ENCODE results near the gene CSTB.

CSTB gene

DNA sequence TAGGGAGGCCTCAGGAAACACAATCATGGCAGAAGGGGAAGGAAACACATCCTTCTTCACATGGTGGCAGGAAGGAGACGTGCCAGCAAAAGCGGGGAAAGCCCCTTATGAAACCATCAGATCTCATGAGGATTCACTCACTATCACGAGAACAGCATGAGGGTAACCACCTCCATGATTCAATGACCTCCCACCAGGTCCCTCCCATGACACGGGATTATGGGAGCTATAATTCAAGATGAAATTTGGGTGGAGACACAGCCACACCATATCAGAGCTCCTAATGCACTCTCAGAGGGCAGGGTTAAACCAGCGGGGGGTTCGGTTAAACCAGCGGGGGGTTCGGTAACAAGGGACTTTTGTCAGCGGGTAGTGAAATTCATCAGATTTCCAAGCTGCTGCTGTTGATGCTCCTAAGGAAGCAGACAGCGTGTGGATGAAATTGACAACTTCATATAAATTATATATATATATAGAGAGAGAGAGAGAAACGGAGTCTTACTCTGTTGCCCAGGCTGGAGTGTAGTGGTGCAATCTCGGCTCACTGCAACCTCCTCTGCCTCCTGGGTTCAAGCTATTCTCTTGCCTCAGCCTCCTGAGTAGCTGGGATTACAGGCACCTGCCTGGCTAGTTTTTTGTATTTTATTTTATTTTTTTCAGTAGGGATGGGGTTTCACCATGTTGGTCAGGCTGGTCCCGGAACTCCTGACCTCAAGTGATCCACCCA lies 4.2 kb downstream of the CSTB start (continued):
- TF ChIP-seq, protein P1, sequence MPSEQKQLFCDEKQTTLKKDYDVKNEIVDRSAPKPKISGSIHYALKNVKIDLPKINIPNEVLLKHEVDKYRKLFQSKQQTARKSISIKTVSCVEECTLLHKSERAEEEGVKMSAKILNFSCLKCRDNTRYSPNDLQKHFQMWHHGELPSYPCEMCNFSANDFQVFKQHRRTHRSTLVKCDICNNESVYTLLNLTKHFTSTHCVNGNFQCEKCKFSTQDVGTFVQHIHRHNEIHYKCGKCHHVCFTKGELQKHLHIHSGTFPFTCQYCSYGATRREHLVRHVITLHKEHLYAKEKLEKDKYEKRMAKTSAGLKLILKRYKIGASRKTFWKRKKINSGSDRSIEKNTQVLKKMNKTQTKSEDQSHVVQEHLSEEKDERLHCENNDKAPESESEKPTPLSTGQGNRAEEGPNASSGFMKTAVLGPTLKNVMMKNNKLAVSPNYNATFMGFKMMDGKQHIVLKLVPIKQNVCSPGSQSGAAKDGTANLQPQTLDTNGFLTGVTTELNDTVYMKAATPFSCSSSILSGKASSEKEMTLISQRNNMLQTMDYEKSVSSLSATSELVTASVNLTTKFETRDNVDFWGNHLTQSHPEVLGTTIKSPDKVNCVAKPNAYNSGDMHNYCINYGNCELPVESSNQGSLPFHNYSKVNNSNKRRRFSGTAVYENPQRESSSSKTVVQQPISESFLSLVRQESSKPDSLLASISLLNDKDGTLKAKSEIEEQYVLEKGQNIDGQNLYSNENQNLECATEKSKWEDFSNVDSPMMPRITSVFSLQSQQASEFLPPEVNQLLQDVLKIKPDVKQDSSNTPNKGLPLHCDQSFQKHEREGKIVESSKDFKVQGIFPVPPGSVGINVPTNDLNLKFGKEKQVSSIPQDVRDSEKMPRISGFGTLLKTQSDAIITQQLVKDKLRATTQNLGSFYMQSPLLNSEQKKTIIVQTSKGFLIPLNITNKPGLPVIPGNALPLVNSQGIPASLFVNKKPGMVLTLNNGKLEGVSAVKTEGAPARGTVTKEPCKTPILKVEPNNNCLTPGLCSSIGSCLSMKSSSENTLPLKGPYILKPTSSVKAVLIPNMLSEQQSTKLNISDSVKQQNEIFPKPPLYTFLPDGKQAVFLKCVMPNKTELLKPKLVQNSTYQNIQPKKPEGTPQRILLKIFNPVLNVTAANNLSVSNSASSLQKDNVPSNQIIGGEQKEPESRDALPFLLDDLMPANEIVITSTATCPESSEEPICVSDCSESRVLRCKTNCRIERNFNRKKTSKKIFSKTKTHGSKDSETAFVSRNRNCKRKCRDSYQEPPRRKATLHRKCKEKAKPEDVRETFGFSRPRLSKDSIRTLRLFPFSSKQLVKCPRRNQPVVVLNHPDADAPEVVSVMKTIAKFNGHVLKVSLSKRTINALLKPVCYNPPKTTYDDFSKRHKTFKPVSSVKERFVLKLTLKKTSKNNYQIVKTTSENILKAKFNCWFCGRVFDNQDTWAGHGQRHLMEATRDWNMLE (tag by site-specific recombination; conservative IDR thresholded peaks at IDR 0.05; ENCODE audit: low read depth): 0 out of 2 replicates have a peak, but pooled peaks have one; percentile 14
- TF ChIP-seq SP3 (tag by site-specific recombination; IDR thresholded peaks at IDR 0.05) (peak; percentile 45), ZEB2 (tag by site-specific recombination; IDR thresholded peaks at IDR 0.05) (peak; percentile 67), ZNF423 (tag by site-specific recombination; IDR thresholded peaks at IDR 0.05) (peak; percentile 89), ZFP37 (tag by site-specific recombination; IDR thresholded peaks at IDR 0.05) (0 out of 2 replicates have a peak, but pooled peaks have one; percentile 24), ZNF560 (tag by site-specific recombination; IDR thresholded peaks at IDR 0.05; ENCODE audit: borderline replicate concordance) (no peak), KLF8 (tag by site-specific recombination; IDR thresholded peaks at IDR 0.05) (peak; percentile 53), ZNF561 (tag by site-specific recombination; IDR thresholded peaks at IDR 0.05; ENCODE audit: borderline replicate concordance) (peak; percentile 83; the same call in 1 of the 2 replicates), KLF10 (tag by site-specific recombination; IDR thresholded peaks at IDR 0.05) (peak; percentile 74), OSR2 (tag by site-specific recombination; IDR thresholded peaks at IDR 0.05) (peak; percentile 75), KLF1 (tag by site-specific recombination; IDR thresholded peaks at IDR 0.05) (peak; percentile 70), ZNF341 (tag by site-specific recombination; IDR thresholded peaks at IDR 0.05; ENCODE audit: low read depth) (0 out of 2 replicates have a peak, but pooled peaks have one; percentile 23), SP2 (tag by site-specific recombination; IDR thresholded peaks at IDR 0.05) (peak; percentile 68), SP7 (tag by site-specific recombination; IDR thresholded peaks at IDR 0.05) (peak; percentile 72), ZNF121 (tag by site-specific recombination; IDR thresholded peaks at IDR 0.05) (peak; percentile 99), ZNF324 (tag by site-specific recombination; IDR thresholded peaks at IDR 0.05) (peak; percentile 75; the same call in 1 of the 2 replicates), ZNF248 (tag by site-specific recombination; IDR thresholded peaks at IDR 0.05) (no peak), ZNF837 (tag by site-specific recombination; IDR thresholded peaks at IDR 0.05) (no peak), ZNF76 (tag by site-specific recombination; IDR thresholded peaks at IDR 0.05; ENCODE audit: borderline replicate concordance, low read depth) (peak; percentile 69), ZIC2 (tag by site-specific recombination; IDR thresholded peaks at IDR 0.05) (peak; percentile 99), BCL11B (tag by site-specific recombination; IDR thresholded peaks at IDR 0.05; ENCODE audit: low read depth) (peak; percentile 54; the same call in 1 of the 2 replicates)
- TF ChIP-seq, protein P2, sequence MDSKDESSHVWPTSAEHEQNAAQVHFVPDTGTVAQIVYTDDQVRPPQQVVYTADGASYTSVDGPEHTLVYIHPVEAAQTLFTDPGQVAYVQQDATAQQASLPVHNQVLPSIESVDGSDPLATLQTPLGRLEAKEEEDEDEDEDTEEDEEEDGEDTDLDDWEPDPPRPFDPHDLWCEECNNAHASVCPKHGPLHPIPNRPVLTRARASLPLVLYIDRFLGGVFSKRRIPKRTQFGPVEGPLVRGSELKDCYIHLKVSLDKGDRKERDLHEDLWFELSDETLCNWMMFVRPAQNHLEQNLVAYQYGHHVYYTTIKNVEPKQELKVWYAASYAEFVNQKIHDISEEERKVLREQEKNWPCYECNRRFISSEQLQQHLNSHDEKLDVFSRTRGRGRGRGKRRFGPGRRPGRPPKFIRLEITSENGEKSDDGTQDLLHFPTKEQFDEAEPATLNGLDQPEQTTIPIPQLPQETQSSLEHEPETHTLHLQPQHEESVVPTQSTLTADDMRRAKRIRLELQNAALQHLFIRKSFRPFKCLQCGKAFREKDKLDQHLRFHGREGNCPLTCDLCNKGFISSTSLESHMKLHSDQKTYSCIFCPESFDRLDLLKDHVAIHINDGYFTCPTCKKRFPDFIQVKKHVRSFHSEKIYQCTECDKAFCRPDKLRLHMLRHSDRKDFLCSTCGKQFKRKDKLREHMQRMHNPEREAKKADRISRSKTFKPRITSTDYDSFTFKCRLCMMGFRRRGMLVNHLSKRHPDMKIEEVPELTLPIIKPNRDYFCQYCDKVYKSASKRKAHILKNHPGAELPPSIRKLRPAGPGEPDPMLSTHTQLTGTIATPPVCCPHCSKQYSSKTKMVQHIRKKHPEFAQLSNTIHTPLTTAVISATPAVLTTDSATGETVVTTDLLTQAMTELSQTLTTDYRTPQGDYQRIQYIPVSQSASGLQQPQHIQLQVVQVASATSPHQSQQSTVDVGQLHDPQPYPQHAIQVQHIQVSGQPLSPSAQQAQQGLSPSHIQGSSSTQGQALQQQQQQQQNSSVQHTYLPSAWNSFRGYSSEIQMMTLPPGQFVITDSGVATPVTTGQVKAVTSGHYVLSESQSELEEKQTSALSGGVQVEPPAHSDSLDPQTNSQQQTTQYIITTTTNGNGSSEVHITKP (tag by site-specific recombination; IDR thresholded peaks at IDR 0.05): peak; percentile 11; the same call in 1 of the 2 replicates
- TF ChIP-seq, protein P3, sequence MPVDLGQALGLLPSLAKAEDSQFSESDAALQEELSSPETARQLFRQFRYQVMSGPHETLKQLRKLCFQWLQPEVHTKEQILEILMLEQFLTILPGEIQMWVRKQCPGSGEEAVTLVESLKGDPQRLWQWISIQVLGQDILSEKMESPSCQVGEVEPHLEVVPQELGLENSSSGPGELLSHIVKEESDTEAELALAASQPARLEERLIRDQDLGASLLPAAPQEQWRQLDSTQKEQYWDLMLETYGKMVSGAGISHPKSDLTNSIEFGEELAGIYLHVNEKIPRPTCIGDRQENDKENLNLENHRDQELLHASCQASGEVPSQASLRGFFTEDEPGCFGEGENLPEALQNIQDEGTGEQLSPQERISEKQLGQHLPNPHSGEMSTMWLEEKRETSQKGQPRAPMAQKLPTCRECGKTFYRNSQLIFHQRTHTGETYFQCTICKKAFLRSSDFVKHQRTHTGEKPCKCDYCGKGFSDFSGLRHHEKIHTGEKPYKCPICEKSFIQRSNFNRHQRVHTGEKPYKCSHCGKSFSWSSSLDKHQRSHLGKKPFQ (tag by site-specific recombination; IDR thresholded peaks at IDR 0.05): 0 out of 2 replicates have a peak, but pooled peaks have one; percentile 10
- TF ChIP-seq, protein P4, sequence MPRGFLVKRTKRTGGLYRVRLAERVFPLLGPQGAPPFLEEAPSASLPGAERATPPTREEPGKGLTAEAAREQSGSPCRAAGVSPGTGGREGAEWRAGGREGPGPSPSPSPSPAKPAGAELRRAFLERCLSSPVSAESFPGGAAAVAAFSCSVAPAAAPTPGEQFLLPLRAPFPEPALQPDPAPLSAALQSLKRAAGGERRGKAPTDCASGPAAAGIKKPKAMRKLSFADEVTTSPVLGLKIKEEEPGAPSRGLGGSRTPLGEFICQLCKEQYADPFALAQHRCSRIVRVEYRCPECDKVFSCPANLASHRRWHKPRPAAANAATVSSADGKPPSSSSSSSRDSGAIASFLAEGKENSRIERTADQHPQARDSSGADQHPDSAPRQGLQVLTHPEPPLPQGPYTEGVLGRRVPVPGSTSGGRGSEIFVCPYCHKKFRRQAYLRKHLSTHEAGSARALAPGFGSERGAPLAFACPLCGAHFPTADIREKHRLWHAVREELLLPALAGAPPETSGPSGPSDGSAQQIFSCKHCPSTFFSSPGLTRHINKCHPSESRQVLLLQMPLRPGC (tag by site-specific recombination; IDR thresholded peaks at IDR 0.05): no peak
